SU-DHL-6 (cell line): ENCODE measurements around the gene PPP1R13L.
A peak's percentile ranks its signal among the peaks of the same experiment; 100 is the strongest.

Source experiments
- H2AFZ ChIP-seq: fragments of 200-600 bp; sonication (generic); 2 replicates; pipeline ENCODE4 v1.6.1; 2014; ENCODE audit warnings: low read depth, mild to moderate bottlenecking, moderate library complexity, mixed read lengths, antibody characterized with exemption, low read length; ENCODE audit not compliant: severe bottlenecking
- H3F3A ChIP-seq: fragments of 200-600 bp; shearing (Covaris generic); 2 replicates; pipeline ENCODE4 v1.6.0; 2016; ENCODE audit warnings: antibody characterized with exemption, mild to moderate bottlenecking; ENCODE audit not compliant: insufficient read depth
- H3K27ac ChIP-seq: fragments of 200-600 bp; sonication (generic); 2 replicates; pipeline ENCODE4 v1.5.1; 2016; ENCODE audit warnings: low read depth, mild to moderate bottlenecking, low read length, moderate library complexity, mixed read lengths
- H3K27me3 ChIP-seq: fragments of 200-600 bp; sonication (generic), shearing (Covaris generic); 2 replicates; pipeline ENCODE4 v1.6.0; 2014; ENCODE audit warnings: mild to moderate bottlenecking, low read length
- H3K36me3 ChIP-seq: fragments of 200-600 bp; sonication (generic); 2 replicates; pipeline ENCODE4 v1.6.1; 2014; ENCODE audit warnings: mild to moderate bottlenecking, low read length, mixed read lengths
- H3K4me2 ChIP-seq: fragments of 300-600, 200-600 bp; shearing (Covaris generic), sonication (generic); 2 replicates; pipeline ENCODE4 v1.6.0; 2014; ENCODE audit warnings: low read length, low read depth, mild to moderate bottlenecking; ENCODE audit not compliant: poor library complexity, severe bottlenecking
- H3K4me3 ChIP-seq: fragments of 200-600 bp; sonication (generic); 2 replicates; pipeline ENCODE4 v1.5.1; 2014; ENCODE audit warnings: antibody characterized with exemption, low read length, mild to moderate bottlenecking, mixed read lengths; ENCODE audit not compliant: insufficient read depth, poor library complexity, severe bottlenecking
- H3K79me2 ChIP-seq: fragments of 200-600 bp; sonication (generic); 2 replicates; pipeline ENCODE4 v1.6.1; 2014; ENCODE audit warnings: mild to moderate bottlenecking, low read length, moderate library complexity; ENCODE audit not compliant: insufficient read depth
- H3K9ac ChIP-seq: fragments of 200-600 bp; sonication (generic); 2 replicates; pipeline ENCODE4 v1.7.0; 2014; ENCODE audit warnings: mild to moderate bottlenecking, low read length
- H3K9me2 ChIP-seq: fragments of 200-600 bp; sonication (generic); replicated peaks from 2 replicates; pipeline ENCODE4 v1.6.1; 2014; ENCODE audit warnings: low read length; ENCODE audit not compliant: insufficient read depth
- H3K9me3 ChIP-seq: fragments of 200-600 bp; sonication (generic); 2 replicates; pipeline ENCODE4 v1.6.1; 2014; ENCODE audit warnings: low read length, mixed read lengths; ENCODE audit not compliant: insufficient read depth
- H4K20me1 ChIP-seq: fragments of 200-600 bp; sonication (generic); 2 replicates; pipeline ENCODE4 v1.6.1; 2014; ENCODE audit warnings: low read depth, mild to moderate bottlenecking, antibody characterized with exemption, low read length, moderate library complexity, mixed read lengths
- CTCF ChIP-seq: fragments of 200-600 bp; sonication (generic); IDR thresholded peaks from one replicate; pipeline ENCODE4 v1.5.1; 2017; ENCODE audit warnings: antibody characterized with exemption, mild to moderate bottlenecking, low read length, moderate library complexity; ENCODE audit not compliant: insufficient read depth, poor library complexity, severe bottlenecking
- EZH2phosphoT487 ChIP-seq: fragments of 200-600 bp; sonication (generic), shearing (Covaris generic); conservative IDR thresholded peaks from 2 replicates; pipeline ENCODE4 v1.6.1; 2018; ENCODE audit warnings: mild to moderate bottlenecking, antibody characterized with exemption, low read length, moderate library complexity, mixed read lengths

Gene PPP1R13L

GRCh38 chr19:45450012-45450333, 45.1 kb upstream of the PPP1R13L start:
- peak overlapping the region; percentile 43; the same call in 1 of the 2 replicates for H3K9ac ChIP-seq
- H3K27ac ChIP-seq: no peak overlapping the region
- H3F3A ChIP-seq: peaks cover 9% of the 10 kb centered on the region; the same call in 1 of the 2 replicates
- no peaks in the 10 kb centered on the region for H3K79me2 ChIP-seq
- H3K27me3 ChIP-seq: no peaks in the 10 kb centered on the region
- peak overlapping the region; percentile 55 for H3K4me3 ChIP-seq
- H3K36me3 ChIP-seq: no peaks in the 10 kb centered on the region
- H3K4me2 ChIP-seq: peak overlapping the region; percentile 64
- H4K20me1 ChIP-seq: no peaks in the 10 kb centered on the region
- H3K9me3 ChIP-seq: no peaks in the 10 kb centered on the region
- no peak for TF ChIP-seq CTCF
- no peak for TF ChIP-seq EZH2phosphoT487
- peak overlapping the region; percentile 1 for H2AFZ ChIP-seq
- no peaks in the 10 kb centered on the region for H3K9me2 ChIP-seq

- Histone ChIP-seq H3K4me3 (no peak overlapping the region), H2AFZ (no peak overlapping the region), H3K4me2 (no peak overlapping the region), H3K9me2 (no peaks in the 10 kb centered on the region), H3K27ac (no peak overlapping the region), H3K9ac (no peak overlapping the region), H3K36me3 (no peaks in the 10 kb centered on the region), H3K79me2 (no peaks in the 10 kb centered on the region), H4K20me1 (no peaks in the 10 kb centered on the region), H3F3A (peaks cover 9% of the 10 kb centered on the region; the same call in 1 of the 2 replicates), H3K9me3 (no peaks in the 10 kb centered on the region), H3K27me3 (no peaks in the 10 kb centered on the region)
- TF ChIP-seq CTCF (no peak), EZH2phosphoT487 (no peak)
Measured at GRCh38 chr19:45448887-45449299, 44.0 kb upstream of the PPP1R13L start.

GRCh38 chr19:45448425-45448756, 43.5 kb upstream of the PPP1R13L start:
- no peaks in the 10 kb centered on the region for H3K79me2 ChIP-seq
- peaks cover 9% of the 10 kb centered on the region; the same call in 1 of the 2 replicates for H3F3A ChIP-seq
- no peaks in the 10 kb centered on the region for H3K36me3 ChIP-seq
- H3K4me2 ChIP-seq: no peak overlapping the region
- H4K20me1 ChIP-seq: no peaks in the 10 kb centered on the region
- no peak overlapping the region for H3K27ac ChIP-seq
- TF ChIP-seq CTCF: no peak
- TF ChIP-seq EZH2phosphoT487: no peak
- no peaks in the 10 kb centered on the region for H3K9me2 ChIP-seq
- no peak overlapping the region for H3K4me3 ChIP-seq
- no peak overlapping the region for H3K9ac ChIP-seq
- no peak overlapping the region for H2AFZ ChIP-seq
- no peaks in the 10 kb centered on the region for H3K27me3 ChIP-seq
- H3K9me3 ChIP-seq: no peaks in the 10 kb centered on the region

- no peak overlapping the region for H3K9ac ChIP-seq
- H3K4me3 ChIP-seq: no peak overlapping the region
- H3K79me2 ChIP-seq: no peaks in the 10 kb centered on the region
- peaks cover 9% of the 10 kb centered on the region for H3F3A ChIP-seq
- TF ChIP-seq CTCF (no peak), EZH2phosphoT487 (no peak)
- no peaks in the 10 kb centered on the region for H3K36me3 ChIP-seq
- H3K9me3 ChIP-seq: no peaks in the 10 kb centered on the region
- H3K27ac ChIP-seq: no peak overlapping the region
- no peaks in the 10 kb centered on the region for H4K20me1 ChIP-seq
- H2AFZ ChIP-seq: no peak overlapping the region
- no peak overlapping the region for H3K4me2 ChIP-seq
- no peaks in the 10 kb centered on the region for H3K27me3 ChIP-seq
- H3K9me2 ChIP-seq: no peaks in the 10 kb centered on the region
Measured at GRCh38 chr19:45446944-45447343, 42.1 kb upstream of the PPP1R13L start.
